Upper lobe of left lung (tissue), 4 donors: ENCODE results near the gene CFI.

Experiments used
- POLR2A ChIP-seq, 4 donors: fragments of 450-650 bp; IDR thresholded peaks; one replicate each; pipeline ENCODE4 v1.5.1; 2016 to 2017; ENCODE audit warnings: antibody characterized with exemption in 4 of 4, mild to moderate bottlenecking in 2 of 4
- POLR2AphosphoS5 ChIP-seq, 2 donors: sonication (generic); formaldehyde crosslinking; IDR thresholded peaks; one replicate each; pipeline ENCODE4 v1.5.1; 2017; ENCODE audit warnings: antibody characterized with exemption in 2 of 2
- TF ChIP-seq, protein P1 (sequence below), 6 experiments: fragments of 450-650 bp in 4 of 6; fragments of 200-600 bp in 2 of 6; sonication (generic) in 2 of 6; IDR thresholded peaks; one replicate each; pipeline ENCODE4 v1.5.1; 2016 to 2019; ENCODE audit warnings: antibody characterized with exemption in 6 of 6

DNA sequence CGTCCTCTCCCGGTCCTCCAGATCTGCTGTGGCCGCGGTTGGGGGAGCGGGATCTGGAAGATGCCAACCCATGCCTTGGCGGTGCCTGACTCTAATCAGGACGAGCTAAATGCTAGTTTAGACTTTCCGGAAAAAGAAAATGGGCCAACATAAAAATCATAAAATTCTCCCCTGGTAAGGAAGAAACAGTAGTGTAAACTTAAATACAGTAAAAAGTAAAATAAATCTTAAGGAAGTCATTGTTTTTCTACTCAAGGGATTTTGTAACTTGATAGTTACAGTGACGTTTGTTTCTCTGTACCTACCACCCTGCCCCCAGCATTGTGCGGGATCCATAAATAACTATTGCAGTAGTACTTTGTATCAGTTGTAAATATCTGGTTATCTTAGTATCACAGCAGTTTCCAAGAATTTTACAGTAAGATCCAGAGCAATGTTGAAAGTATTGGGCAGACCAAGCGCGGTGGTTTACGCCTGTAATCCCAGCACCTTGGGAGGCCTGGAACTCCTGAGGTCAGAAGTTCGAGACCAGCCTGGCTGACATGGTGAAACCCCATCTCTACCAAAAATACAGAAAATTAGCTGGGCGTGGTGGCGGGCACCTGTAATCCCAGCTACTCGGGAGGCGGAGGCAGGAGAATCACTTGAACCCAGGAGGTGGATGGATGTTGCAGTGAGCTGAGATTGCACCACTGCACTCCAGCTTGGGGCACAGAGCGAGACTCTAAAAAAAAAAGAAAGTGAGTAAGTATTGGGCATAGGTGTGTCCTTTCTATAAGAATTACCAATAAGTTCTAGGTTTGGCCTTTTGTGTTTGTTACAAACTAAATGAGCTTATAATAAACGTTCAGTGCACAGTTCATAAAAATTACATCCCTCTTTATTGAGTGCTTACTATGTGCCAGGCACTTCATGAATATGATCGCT is 70.9 kb downstream of the CFI start:
- TF ChIP-seq POLR2A (IDR thresholded peaks at IDR 0.05): no peak
- TF ChIP-seq POLR2AphosphoS5 (IDR thresholded peaks at IDR 0.05): no peak
- TF ChIP-seq, protein P1, sequence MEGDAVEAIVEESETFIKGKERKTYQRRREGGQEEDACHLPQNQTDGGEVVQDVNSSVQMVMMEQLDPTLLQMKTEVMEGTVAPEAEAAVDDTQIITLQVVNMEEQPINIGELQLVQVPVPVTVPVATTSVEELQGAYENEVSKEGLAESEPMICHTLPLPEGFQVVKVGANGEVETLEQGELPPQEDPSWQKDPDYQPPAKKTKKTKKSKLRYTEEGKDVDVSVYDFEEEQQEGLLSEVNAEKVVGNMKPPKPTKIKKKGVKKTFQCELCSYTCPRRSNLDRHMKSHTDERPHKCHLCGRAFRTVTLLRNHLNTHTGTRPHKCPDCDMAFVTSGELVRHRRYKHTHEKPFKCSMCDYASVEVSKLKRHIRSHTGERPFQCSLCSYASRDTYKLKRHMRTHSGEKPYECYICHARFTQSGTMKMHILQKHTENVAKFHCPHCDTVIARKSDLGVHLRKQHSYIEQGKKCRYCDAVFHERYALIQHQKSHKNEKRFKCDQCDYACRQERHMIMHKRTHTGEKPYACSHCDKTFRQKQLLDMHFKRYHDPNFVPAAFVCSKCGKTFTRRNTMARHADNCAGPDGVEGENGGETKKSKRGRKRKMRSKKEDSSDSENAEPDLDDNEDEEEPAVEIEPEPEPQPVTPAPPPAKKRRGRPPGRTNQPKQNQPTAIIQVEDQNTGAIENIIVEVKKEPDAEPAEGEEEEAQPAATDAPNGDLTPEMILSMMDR (IDR thresholded peaks at IDR 0.05): no peak
